ENCODE results near the gene CDK11A. TPM values are rescaled to one million over a fixed set of nuclear protein-coding genes. Genes with fewer than 3 reads are reported as not detected.
"Not testable (repeated sequence)": the region's sequence is repeated elsewhere in the genome, so short reads cannot be mapped to it uniquely, and the experiment has no call there.

The CDK11A gene
- total RNA-seq, 1 donor from 2014 or later = 35.6 TPM

DNA sequence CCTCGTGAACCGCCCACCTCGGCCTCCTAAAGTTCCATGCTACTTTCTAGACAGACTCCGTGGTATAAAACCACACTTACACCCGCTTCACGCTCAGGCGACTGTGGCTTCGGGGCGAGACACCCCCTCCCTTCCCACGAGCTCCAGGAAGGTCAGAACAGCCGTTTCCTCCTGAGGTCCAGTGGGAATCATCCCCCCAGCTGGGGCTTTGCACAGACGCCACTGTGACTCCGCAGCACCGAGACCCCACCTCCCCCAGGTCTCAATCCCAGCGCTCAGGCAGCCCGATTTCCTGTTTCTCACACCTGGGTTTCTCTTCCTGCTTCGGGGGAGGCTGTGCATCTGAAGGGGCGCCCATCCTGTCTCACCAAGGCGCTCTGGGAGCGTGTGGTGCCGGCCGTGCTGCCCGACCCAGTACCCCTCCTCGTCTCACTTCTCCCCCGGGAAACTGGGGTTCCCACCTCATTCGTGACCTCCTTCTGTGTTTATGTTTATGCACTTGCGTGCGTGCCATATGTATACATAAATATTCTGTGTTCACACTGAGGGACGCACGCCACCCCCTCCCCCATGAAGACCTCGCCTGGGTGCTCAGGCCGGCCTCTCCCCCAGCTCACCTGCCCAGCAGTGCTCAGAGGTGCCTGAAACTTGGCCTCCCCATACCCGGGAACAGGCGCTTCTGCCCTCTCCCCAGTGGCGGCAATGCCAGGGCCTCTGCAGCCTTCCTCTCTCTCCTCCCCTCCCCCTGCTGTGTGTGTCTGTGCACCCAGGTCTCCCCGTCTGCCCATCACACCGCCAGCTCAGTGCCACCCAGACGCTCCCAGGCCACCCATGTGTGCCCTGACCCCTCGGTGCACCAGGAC is 46.2 kb downstream of the CDK11A start:
- H3K4me3 ChIP-seq = no peak overlapping the region
- peaks cover 16% of the 10 kb centered on the region for H3K4me1 ChIP-seq
- no peaks in the 10 kb centered on the region for H3K9me3 ChIP-seq
- no peak for DNase-seq (ENCODE audit: extremely low spot score in 2 of 2)
- H3K36me3 ChIP-seq = peaks cover 0 to 10% of the 10 kb centered on the region in 2 donors
- H3K27ac ChIP-seq = no peak overlapping the region
- TF ChIP-seq POLR2A (IDR thresholded peaks at IDR 0.05) (no peak), CTCF (IDR thresholded peaks at IDR 0.05) (no peak), POLR2AphosphoS5 (IDR thresholded peaks at IDR 0.05; ENCODE audit: insufficient read depth in 1 of 2, low read depth in 1 of 2) (no peak)
- no peaks in the 10 kb centered on the region for H3K27me3 ChIP-seq
- intact Hi-C loops (cut with DNase I) = no loop called here

DNA sequence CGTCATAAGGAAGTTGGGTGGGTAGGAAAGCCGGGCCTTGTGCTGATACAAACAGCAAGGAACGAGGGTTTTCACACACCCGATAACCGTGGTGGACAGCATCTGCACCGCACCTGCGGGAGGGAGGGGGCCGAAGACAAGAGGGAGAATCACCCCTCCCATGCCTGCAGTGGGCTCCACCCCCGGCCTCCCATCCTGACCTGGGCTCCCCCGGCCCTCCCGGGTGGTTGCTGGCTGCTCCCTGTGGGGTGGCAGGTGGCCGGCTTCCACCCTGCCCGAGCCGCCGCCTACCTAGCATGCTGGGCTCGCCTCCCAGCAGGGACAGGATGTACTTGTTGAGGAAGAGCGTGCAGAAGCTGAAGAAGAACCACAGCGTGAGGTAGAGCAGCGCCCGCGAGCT is 48.1 kb downstream of the CDK11A start:
- H3K4me3 ChIP-seq; intact Hi-C loops (cut with DNase I); H3K9me3 ChIP-seq; DNase-seq (ENCODE audit: extremely low spot score in 2 of 2); H3K27ac ChIP-seq; H3K27me3 ChIP-seq: not testable (repeated sequence)
- peaks cover 0 to 28% of the 10 kb centered on the region in 2 donors for H3K36me3 ChIP-seq
- H3K4me1 ChIP-seq = peaks cover 16% of the 10 kb centered on the region

DNA sequence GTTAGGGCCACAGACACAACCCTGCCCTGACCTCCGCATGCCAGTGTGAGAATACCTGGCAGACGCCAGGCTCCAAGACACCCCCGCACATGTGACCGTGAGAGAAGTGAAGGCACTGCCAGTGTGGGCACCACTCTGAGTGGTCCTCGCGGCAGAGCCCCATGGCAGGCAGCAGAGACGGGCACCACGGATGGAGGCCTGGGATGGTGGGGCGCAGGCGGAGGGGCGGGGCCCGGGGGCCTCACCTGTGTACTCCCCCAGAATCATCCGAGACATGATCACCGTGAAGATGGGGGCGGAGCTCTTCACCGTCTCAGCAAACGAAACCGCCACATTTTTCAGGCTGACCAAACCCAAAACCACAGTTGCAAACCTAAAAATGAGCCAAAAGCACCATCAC is 48.9 kb downstream of the CDK11A start:
- H3K9me3 ChIP-seq; H3K27me3 ChIP-seq; H3K27ac ChIP-seq; DNase-seq (ENCODE audit: extremely low spot score in 2 of 2); H3K4me3 ChIP-seq; intact Hi-C loops (cut with DNase I): not testable (repeated sequence)
- H3K4me1 ChIP-seq = peaks cover 16% of the 10 kb centered on the region
- H3K36me3 ChIP-seq = peaks cover 0 to 36% of the 10 kb centered on the region in 2 donors

DNA sequence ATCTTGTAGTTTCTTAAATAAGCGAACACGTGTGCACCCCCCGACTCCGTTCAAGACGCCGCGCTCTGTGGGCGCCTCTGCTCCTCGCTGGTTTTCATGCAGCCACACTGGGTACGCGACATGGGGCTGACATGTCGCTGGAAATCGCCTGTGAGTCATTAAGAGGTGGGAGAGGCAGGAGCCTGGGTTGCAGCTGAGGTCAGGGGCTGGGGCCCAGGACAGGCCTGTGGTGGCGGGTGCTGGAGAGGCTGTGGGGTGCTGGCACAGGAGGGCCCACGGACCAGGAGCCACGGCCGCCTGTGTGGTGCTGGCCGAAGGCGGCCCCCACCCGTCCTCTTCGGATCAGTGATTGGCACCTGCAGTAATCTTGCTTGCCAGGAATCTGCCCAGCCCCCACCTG is 49.4 kb downstream of the CDK11A start:
- Histone ChIP-seq H3K36me3 (peaks cover 0 to 40% of the 10 kb centered on the region in 2 donors), H3K4me1 (peaks cover 16% of the 10 kb centered on the region)
- DNase-seq (ENCODE audit: extremely low spot score in 2 of 2); intact Hi-C loops (cut with DNase I); H3K27me3 ChIP-seq; H3K4me3 ChIP-seq; H3K27ac ChIP-seq; H3K9me3 ChIP-seq: not testable (repeated sequence)

DNA sequence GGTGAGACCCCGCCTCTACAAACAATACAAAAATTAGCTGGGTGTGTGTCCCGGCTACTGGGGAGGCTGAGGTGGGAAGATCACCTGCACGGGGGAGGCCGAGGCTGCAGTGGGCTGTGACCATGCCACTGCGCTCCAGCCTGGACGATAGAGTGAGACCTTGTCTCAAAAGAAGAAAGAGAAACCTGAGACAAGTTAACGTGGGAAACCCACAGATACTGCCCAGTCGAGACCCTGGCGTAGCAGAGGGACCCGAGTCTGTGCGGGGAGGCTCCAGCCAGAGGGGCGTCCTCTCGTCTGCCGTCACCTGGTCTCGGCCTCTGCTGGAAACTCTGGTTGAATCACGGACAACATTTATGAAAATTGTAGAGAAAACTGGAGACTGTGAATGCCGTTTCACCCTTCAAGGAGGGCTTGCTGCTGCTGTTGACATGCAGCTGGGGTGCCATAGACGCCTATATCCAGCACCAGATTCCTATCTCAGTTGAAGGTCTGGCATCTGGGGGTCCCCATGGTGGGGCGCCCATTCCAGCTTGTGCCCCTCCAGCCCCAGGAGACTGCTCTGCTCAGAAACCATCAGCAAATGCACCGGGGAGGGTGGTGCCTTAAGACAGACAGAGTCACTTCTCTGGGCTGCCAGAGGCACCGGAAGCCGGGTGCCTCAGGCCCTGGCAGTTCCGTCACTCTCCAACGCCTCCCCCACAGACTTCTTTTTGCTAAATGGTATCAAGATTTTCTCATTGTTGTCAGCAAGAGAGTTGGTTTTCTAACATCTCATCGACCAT is 51.8 kb downstream of the CDK11A start:
- intact Hi-C loops (cut with DNase I) = no loop called here
- Histone ChIP-seq H3K4me1 (no peaks in the 10 kb centered on the region), H3K27me3 (no peaks in the 10 kb centered on the region), H3K4me3 (no peak overlapping the region), H3K27ac (no peak overlapping the region), H3K9me3 (no peaks in the 10 kb centered on the region), H3K36me3 (peaks cover 0 to 62% of the 10 kb centered on the region in 2 donors)
- no peak for TF ChIP-seq POLR2A (IDR thresholded peaks at IDR 0.05)
- no peak for TF ChIP-seq POLR2AphosphoS5 (IDR thresholded peaks at IDR 0.05; ENCODE audit: insufficient read depth in 1 of 2, low read depth in 1 of 2)
- TF ChIP-seq CTCF (IDR thresholded peaks at IDR 0.05) = no peak
- no peak for DNase-seq (ENCODE audit: extremely low spot score in 2 of 2)

- DNase-seq (ENCODE audit: extremely low spot score in 2 of 2) = no peak
- H3K36me3 ChIP-seq = peaks cover 0 to 68% of the 10 kb centered on the region in 2 donors
- H3K9me3 ChIP-seq = no peaks in the 10 kb centered on the region
- intact Hi-C loops (cut with DNase I) = no loop called here
- no peaks in the 10 kb centered on the region for H3K4me1 ChIP-seq
- no peak overlapping the region for H3K27ac ChIP-seq
- H3K27me3 ChIP-seq = no peaks in the 10 kb centered on the region
- no peak overlapping the region for H3K4me3 ChIP-seq
- no peak for TF ChIP-seq POLR2AphosphoS5 (IDR thresholded peaks at IDR 0.05; ENCODE audit: insufficient read depth in 1 of 2, low read depth in 1 of 2)
- TF ChIP-seq CTCF (IDR thresholded peaks at IDR 0.05) = no peak
- no peak for TF ChIP-seq POLR2A (IDR thresholded peaks at IDR 0.05)
Measured at GRCh38 chr1:1671365-1672119, 52.6 kb downstream of the CDK11A start.

All from vagina (tissue), 2 donors.